ENCODE data around the gene RTP4. TPM values are rescaled to one million over a fixed set of nuclear protein-coding genes. Genes with fewer than 3 reads are reported as not detected.
A peak's percentile ranks its signal among the peaks of the same experiment; 100 is the strongest.
"Not testable (repeated sequence)": the region's sequence is repeated elsewhere in the genome, so short reads cannot be mapped to it uniquely, and the experiment has no call there.

The RTP4 gene
- total RNA-seq, 4 donors from 2014 or later: 1.1 to 7.4 (median 2.2) TPM

DNA sequence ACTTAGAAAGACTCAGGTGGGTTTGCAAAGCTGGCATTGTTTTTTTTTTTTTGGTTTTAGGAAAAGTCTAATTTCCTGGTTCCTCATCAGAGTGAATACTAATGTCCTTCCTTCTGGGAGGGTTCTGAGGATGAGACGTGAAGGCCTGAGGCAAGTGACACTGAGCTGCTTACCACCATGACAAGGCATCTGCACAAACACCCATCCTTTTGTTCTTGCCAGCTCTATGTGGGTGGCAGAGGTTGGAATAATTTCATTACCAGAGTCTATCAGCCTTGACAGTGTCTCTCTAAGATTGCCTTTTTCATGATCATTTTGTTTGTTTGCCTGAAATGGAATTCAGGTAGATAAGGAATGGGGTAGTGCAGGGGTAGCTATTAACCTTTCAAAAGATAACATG is 17.1 kb downstream of the RTP4 start:
- DNase-seq (ENCODE audit: low spot score) (no peak), ATAC-seq (ENCODE audit: low FRiP score) (no peak)
- no peak for TF ChIP-seq CTCF (IDR thresholded peaks at IDR 0.05)

GRCh38 chr3:187396661-187397060 is 28.5 kb downstream of the RTP4 start:
- DNase-seq (ENCODE audit: low spot score) (no peak), ATAC-seq (ENCODE audit: low FRiP score) (no peak)
- TF ChIP-seq CTCF (IDR thresholded peaks at IDR 0.05): no peak

DNA sequence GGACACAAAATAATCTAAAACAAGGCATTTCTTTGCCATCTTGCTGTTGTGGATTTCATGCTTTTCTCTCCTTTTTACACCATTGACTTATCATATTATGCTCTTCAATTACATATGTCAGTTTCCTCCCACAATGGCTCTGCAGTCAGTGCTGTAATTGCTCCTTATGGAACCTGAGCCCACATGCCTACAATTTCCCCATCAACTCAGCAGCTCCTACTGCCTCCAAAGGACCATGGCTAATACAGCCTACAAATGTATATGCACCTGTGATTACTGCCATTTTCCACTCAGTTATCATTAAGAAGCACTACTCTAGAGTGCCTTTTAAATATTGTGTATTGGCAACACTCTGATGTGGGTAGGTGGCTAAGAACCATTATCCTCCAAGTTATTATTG is 30.8 kb downstream of the RTP4 start:
- no peak for ATAC-seq (ENCODE audit: low FRiP score)
- no peak for TF ChIP-seq CTCF (IDR thresholded peaks at IDR 0.05)
- DNase-seq (ENCODE audit: low spot score): no peak

DNA sequence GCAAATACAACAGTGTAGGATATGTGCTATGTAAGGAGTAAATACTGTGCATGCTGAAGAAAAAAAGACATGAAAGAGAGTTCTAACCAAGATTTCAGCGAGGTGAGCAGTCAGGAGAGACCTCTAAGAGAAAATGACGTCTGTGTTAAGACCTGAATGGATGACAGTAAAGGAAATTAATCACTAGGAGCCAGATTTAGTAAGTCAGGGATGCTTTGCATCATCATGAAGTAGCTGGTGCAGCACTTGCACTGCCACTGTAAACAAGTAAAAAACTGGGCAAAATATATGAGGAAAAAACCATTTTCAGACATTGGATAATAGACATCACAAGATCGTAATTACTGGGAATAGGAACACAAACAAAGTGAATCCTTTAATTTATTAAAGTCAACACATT is 32.6 kb downstream of the RTP4 start:
- DNase-seq (ENCODE audit: low spot score) (no peak), ATAC-seq (ENCODE audit: low FRiP score) (no peak)
- TF ChIP-seq CTCF (IDR thresholded peaks at IDR 0.05): no peak

GRCh38 chr3:187401856-187402255 is 33.7 kb downstream of the RTP4 start:
- no peak for DNase-seq (ENCODE audit: low spot score)
- ATAC-seq (ENCODE audit: low FRiP score): no peak
- TF ChIP-seq CTCF (IDR thresholded peaks at IDR 0.05): no peak

DNA sequence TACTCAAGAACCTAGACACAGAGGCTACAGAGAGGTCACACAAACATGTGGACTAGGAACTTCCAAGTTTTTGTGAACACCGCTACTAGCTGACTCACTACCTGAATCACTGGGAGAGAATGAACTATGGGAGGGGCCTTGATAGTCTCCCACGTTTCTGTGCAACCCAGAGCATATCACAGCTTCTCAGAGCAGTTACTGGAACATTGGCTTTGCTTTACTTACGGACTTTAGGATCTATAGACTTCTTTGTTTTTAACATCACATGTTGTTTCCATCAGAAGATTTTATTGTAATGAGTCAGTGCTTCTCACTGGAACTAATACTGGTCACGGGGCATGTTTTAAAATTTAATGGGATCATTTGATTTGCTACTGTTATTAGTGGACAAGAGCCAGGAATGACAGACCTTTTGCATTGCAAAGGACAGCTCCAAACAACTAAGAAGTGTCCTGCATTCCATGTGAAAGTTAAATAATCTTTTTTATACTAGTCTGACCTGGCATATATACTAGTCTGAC is 35.6 kb downstream of the RTP4 start:
- TF ChIP-seq CTCF (IDR thresholded peaks at IDR 0.05): no peak
- ATAC-seq (ENCODE audit: low FRiP score) (peak; percentile 99), DNase-seq (ENCODE audit: low spot score) (no peak)

- no peak for TF ChIP-seq CTCF (IDR thresholded peaks at IDR 0.05)
- ATAC-seq (ENCODE audit: low FRiP score): no peak
- DNase-seq (ENCODE audit: low spot score): no peak
Measured at GRCh38 chr3:187406927-187407326, 38.7 kb downstream of the RTP4 start.

- not testable (repeated sequence) for DNase-seq (ENCODE audit: low spot score); ATAC-seq (ENCODE audit: low FRiP score)
Measured at GRCh38 chr3:187411991-187412781, 44.0 kb downstream of the RTP4 start.
